Measurements from ENCODE around the gene APOL6.
"Not testable (repeated sequence)": the region's sequence is repeated elsewhere in the genome, so short reads cannot be mapped to it uniquely, and the experiment has no call there.

The APOL6 gene

DNA sequence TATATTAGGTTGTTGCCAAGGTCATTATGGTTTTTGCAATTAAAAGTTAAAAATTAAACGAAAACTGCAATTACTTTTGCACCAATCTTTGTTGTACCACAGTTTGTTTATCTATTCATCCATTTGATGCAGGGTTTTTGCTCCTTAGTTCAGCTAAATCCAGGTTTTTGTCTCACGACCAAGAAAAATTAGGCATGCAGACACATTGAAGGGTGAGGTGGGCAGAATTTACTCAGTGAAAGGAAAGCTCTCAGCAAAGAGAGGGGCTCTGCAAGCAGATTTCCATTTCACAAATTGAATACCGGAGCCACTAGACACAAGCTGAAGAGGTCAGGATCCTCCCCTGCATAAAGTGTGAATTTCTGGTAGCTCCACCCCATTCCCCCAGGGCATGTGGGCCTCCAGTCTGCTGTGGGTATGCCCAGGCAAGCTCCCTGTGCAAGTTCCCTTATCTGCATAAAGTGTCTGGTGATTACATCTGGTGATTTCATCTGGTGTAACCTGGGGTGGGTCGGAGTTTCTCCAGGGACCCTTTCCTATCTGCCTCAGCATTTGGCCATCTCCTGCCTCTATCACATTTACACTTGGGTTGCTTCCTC, 33.3 kb downstream of the APOL6 start:
- no peak for DNase-seq

DNA sequence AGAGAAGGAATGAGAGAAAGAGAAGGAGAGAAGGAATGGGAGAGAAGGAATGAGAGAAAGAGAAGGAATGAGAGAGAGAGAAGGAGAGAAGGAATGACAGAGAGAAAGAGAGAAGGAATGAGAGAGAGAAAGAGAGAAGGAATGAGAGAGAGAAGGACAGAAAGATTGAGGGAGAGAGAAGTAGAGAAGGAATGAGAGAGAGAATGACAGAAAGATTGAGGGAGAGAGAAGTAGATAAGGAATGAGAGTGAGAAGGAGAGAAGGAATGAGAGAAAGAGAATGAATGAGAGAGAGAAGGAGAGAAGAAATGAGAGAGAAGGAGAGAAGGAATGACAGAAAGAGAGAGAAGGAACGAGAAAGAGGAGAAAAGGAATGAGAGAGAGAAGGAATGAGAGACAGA, 35.3 kb downstream of the APOL6 start:
- no peak for DNase-seq

GRCh38 chr22:35684270-35684700, 36.0 kb downstream of the APOL6 start:
- DNase-seq: no peak

DNA sequence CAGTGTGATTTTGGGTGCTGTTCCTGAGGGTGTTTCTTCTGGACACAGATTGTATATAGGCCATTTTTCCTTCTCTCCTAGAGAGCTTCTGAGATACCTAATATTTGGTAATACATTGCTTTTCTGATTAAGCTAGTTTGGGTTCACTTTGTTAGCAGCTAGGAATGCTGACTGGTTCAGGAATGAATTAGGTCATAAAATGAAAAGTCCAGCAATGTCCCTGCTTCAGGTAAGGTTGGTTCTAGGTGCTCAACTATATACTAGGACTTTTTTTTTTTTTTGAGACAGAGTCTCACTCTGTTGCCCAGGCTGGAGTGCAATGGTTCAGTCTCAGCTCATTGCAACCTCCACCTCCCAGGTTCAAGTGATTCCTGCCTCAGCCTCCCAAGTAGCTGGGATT, 36.5 kb downstream of the APOL6 start:
- no peak for DNase-seq

GRCh38 chr22:35685731-35686130, 37.5 kb downstream of the APOL6 start:
- no peak for DNase-seq

DNA sequence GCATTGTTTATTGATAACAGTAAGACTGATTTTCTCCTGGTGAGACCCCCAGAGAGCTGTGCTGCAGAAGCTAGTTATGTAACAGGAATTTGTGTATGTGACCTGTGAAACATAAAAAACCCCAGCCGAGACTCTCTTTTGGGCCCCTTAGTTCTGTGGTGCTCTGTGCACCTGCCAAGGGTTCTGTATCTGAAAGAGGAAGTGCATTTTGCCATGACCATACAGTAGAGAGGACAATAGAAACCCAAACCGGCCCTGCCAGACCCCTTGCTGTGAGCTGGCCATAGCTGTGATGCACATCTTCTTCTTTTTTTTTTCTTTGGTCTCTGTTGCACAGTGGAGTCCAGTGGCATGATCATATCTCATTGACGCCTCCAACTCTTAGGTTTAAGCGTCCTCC, 38.1 kb downstream of the APOL6 start:
- DNase-seq: no peak

- DNase-seq: no peak
These were observed 39.2 kb downstream of the APOL6 start for GRCh38 chr22:35687461-35687860.

GRCh38 chr22:35688913-35689675, 40.8 kb downstream of the APOL6 start:
- DNase-seq: no peak

GRCh38 chr22:35690001-35690400, 41.8 kb downstream of the APOL6 start:
- DNase-seq: no peak

DNA sequence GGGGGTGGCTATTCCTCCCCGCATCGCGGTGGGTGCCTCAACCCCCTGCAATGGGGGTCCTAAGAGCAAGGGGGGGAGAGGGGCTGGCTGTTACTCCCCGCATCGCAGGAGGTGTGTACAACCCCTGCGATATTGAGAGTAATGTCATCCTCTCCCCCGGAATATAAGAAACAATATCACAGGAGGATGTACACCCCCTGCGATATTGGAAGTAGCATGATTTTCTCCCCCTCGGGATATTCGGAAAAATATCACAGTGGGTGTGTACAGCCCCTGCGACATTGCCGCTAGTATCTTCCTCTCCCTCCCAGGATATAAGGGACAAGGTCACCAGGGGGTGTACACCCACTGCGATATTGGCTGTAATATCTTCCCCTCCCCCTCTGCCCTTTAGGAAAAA, 47.0 kb downstream of the APOL6 start:
- no peak for DNase-seq

- DNase-seq: no peak
These were observed 48.9 kb downstream of the APOL6 start for GRCh38 chr22:35697142-35697541.

DNA sequence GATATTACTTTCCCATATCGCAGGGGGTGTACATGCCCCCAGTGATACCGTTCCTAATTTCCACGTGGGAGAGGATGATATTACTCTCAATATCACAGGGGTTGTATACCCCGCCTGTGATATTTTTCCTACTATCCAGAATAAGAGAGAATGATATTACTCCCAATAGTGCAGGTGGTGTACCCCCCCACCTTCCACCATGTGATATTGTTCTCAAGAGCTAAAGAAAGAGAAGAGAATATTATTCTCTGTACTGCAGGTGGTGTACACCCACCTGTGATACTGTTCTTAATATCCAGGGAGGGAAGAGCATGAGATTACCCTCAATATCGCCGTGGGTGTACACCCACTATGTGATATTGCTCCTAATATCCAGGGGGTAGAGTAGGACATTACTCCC, 51.6 kb downstream of the APOL6 start:
- DNase-seq: not testable (repeated sequence)

- DNase-seq: no peak
These were observed 55.8 kb downstream of the APOL6 start for GRCh38 chr22:35703861-35704584.

DNA sequence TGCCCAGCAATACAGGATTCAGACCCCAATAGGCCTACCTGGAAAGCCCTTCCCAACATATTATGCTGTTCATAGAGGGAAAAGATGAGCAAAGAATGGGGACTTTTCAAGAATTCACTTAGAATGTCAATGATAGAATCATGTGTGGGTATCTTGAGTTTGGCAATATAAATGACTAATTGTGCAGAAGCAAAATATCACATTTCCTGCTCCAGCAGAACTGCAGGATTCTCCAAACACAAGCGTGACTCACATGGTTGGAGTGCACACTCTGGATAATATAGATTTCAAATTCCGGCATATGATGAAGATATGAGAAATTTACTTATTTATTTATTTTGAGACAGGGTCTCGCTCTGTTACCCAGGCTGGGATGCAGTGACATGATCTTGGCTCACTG, 56.9 kb downstream of the APOL6 start:
- DNase-seq: no peak

DNA sequence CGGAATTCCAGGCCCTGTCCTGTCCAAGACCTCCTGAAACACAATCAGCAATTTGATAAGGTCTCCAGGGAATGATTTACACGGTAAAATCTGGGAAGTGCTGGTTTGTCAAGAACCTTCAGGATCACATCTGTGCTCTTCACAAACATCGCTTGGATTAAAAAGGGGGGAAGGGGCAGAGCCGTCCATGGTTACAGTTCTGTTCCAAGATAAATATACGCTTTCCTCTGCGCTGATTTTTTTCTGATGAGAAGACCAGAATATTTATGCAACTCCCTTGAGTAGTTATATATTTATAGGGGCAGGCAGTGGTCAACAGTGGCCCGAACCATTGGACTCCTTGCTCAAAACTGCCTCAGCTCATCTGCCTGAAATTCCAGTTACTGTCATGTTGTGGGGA, 60.2 kb downstream of the APOL6 start:
- no peak for DNase-seq

- DNase-seq: no peak
These were observed 60.7 kb downstream of the APOL6 start for GRCh38 chr22:35708917-35709316.

- no peak for DNase-seq
These were observed 63.1 kb downstream of the APOL6 start for GRCh38 chr22:35711336-35711735.

DNA sequence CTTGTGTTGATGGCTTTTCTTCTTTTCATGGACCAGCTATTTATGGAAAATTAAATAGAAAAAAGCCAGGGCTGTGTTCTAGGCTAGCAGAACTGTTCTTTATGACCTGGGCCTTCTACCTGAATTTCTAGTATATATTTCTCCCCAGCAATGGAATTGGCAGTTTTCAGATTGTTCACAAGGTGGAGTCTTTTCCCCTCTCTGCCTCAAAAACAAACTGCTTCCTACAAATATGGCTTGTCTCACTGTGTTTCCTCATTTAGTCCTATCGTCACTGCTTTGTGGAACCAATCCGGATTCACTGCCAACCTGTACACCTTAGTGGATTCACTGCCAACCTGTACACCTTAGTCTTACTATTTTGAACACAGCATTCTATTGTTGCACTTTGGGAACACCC, 64.4 kb downstream of the APOL6 start:
- DNase-seq: no peak

DNA sequence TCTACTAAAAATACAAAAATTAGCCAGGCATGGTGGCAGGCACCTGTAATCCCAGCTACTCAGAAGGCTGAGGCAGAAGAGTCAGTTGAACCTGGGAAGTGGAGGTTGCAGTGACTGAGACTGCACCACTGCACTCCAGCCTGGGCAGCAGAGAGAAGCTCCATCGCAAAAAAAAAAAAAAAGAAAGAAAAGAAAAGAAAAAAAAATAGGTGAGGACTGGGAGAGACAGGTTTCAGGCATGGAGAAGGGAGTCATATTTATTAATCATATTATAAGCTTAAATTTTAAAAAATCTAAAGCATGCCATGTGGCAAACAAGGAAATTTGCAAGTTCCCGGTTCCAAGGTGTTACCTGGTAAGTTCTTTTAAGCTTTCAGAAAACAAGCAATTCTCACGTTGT, 69.3 kb downstream of the APOL6 start, which contains the start of gene APOL5:
APOL5 (plus strand) TSS at position 301 of the 400 bp plus-strand sequence; CDS start at position 301, 0 bp downstream.
- DNase-seq: no peak
